H1 (cell line): ENCODE measurements around the gene EEF1AKMT3.

Source experiments
- ATF2 ChIP-seq: IDR thresholded peaks from 2 replicates; pipeline ENCODE4 v1.6.1; 2012; ENCODE audit warnings: low read length, inconsistent platforms
- CEBPB ChIP-seq: IDR thresholded peaks from 2 replicates; pipeline ENCODE4 v1.6.1; 2012; ENCODE audit warnings: low read depth, low read length
- JUND ChIP-seq: IDR thresholded peaks from 2 replicates; pipeline ENCODE4 v1.6.1; 2011; ENCODE audit warnings: mild to moderate bottlenecking, improper control_type of control experiment, low read length
- YY1 ChIP-seq: IDR thresholded peaks from 2 replicates; pipeline ENCODE4 v1.6.1; 2011; ENCODE audit warnings: low read depth, mild to moderate bottlenecking, low read length

DNA sequence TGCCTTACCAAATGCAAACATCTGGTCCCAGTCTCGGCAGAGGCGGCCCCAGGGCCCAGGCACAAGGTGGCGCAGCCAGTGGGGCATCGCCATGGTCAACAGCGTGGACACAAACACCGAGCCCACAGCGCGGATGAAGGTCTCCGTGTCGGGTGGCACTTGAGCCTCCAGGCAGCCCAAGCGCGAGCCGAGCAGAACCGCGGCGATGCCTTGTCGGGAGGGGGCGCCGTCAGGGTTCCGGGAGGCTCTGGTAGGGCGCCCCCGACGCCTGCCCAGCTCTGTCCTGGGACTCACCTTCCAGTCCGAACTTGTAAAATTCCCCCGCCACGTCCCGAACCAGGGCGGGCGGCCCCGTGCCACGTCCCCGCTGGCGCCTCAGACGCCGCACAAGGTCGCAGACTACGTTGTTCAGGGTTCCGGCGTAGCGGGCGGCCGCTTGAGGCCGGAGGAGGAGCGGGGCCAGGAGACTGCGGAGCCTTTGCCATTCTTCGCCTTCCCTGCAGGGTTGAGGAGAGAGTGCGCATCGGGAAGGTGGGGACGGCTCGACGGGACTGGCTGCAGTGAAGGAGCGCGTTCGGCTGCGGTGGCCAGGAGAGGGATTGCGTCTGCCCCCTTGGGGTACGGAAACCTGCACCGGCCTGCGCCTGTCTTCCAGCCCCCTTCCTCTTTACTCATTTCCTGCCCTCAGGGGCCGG lies 7.3 kb upstream of the EEF1AKMT3 start:
- TF ChIP-seq YY1 (no peak), ATF2 (no peak), JUND (no peak), CEBPB (no peak)
